ENCODE measurements around the gene DEPP1.

The DEPP1 gene

DNA sequence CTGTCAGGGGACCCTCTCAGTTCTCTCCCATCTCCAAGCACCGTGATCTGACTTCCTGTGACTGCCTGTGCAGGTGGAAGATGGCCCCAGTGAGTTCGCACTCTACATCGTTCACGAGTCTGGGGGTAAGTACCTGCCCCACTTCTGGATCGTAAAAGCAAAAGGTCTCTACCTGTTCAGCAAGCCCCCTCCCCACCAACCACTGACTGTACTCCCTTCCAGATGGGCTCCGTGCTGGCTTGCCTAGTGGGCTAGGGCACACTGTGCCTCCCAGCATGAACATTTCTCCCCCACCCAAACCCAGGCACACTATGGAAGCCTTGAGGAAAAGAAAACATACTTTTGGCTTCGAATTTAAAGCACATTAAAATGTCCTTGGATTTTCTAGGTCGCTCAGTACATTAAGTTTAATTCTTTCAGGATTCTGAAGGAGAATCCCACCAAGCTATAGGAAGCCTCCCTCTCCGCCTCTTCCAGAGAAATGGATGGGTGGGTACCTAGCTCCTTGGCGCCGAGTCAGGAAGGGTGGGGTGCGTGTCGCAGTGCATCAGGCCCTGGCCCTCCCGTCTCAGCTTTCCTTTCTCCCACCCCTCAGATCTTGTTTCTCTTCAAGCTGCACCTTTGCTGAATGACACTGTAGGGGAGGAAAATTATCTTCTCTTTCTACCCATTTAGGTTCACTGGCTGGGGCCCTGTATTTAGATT lies 11.1 kb upstream of the DEPP1 start:
- no peak for DNase-seq (ENCODE audit: low spot score)
- TF ChIP-seq, protein P1, sequence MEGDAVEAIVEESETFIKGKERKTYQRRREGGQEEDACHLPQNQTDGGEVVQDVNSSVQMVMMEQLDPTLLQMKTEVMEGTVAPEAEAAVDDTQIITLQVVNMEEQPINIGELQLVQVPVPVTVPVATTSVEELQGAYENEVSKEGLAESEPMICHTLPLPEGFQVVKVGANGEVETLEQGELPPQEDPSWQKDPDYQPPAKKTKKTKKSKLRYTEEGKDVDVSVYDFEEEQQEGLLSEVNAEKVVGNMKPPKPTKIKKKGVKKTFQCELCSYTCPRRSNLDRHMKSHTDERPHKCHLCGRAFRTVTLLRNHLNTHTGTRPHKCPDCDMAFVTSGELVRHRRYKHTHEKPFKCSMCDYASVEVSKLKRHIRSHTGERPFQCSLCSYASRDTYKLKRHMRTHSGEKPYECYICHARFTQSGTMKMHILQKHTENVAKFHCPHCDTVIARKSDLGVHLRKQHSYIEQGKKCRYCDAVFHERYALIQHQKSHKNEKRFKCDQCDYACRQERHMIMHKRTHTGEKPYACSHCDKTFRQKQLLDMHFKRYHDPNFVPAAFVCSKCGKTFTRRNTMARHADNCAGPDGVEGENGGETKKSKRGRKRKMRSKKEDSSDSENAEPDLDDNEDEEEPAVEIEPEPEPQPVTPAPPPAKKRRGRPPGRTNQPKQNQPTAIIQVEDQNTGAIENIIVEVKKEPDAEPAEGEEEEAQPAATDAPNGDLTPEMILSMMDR (IDR thresholded peaks at IDR 0.05; ENCODE audit: borderline replicate concordance, control extremely low read depth, extremely low read depth, insufficient read depth, missing control alignments): no peak
- in situ Hi-C loops (cut with MboI; ENCODE audit: low sequenced_read_pairs, unreplicated experiment): no loop called here

DNA sequence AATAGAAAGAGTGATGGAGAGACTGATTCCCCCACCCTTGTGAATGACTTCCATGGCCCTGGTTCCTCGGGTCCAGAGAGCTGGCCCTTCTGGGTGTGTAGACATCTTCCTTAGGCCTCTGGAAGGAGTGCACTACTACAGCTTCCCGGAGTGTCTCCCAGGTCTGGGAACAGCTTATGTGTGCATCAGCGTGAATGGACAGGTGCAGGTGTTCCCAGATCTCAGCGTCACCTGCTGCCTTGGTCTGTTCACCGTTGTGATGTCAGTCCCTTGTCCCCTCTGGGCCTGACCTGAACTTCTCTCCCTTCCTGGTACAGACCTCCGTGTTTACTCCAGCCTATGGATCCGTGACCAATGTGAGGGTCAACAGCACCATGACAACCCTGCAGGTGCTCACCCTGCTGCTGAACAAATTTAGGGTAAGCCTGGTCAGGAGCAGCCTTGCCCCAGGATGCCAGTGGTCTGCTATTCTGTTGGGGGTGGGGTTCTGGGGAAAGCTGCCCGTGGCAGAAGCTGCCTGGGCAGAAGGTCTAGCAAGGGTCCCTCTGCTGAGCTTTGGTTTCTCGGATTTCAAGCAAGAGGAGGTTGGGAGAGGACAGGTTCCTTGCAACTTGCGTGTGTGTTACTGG lies 10.5 kb upstream of the DEPP1 start:
- TF ChIP-seq, protein P1 (IDR thresholded peaks at IDR 0.05; ENCODE audit: borderline replicate concordance, control extremely low read depth, extremely low read depth, insufficient read depth, missing control alignments): no peak
- in situ Hi-C loops (cut with MboI; ENCODE audit: low sequenced_read_pairs, unreplicated experiment): no loop called here
- DNase-seq (ENCODE audit: low spot score): no peak

- in situ Hi-C loops (cut with MboI; ENCODE audit: low sequenced_read_pairs, unreplicated experiment): no loop called here
- DNase-seq (ENCODE audit: low spot score): no peak
- TF ChIP-seq, protein P1 (IDR thresholded peaks at IDR 0.05; ENCODE audit: borderline replicate concordance, control extremely low read depth, extremely low read depth, insufficient read depth, missing control alignments): no peak
These were observed 8.1 kb upstream of the DEPP1 start for GRCh38 chr10:44986670-44987069.

DNA sequence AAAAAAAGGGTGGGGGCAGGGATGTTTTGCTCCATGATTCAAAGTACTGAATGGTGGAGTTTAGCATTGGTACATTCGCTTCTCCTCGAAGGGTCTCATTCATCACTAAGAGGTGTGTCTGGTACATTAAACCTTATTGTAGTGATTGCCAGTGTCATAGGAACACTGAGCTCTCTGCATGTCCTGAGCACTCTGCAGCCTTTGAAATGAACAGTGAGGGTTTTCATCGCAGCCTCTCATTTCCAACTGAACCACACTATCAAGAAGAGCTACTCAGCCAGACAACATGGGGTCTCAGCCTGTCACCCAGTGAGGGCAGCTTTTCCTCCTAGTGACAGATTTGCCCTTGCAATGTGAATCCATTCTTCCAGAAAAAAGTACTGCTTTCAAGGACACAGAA lies 7.6 kb upstream of the DEPP1 start:
- in situ Hi-C loops (cut with MboI; ENCODE audit: low sequenced_read_pairs, unreplicated experiment): no loop called here
- TF ChIP-seq, protein P1 (IDR thresholded peaks at IDR 0.05; ENCODE audit: borderline replicate concordance, control extremely low read depth, extremely low read depth, insufficient read depth, missing control alignments): no peak
- no peak for DNase-seq (ENCODE audit: low spot score)

GRCh38 chr10:44985175-44985681 lies 6.6 kb upstream of the DEPP1 start:
- in situ Hi-C loops (cut with MboI; ENCODE audit: low sequenced_read_pairs, unreplicated experiment): no loop called here
- no peak for DNase-seq (ENCODE audit: low spot score)
- TF ChIP-seq, protein P1 (IDR thresholded peaks at IDR 0.05; ENCODE audit: borderline replicate concordance, control extremely low read depth, extremely low read depth, insufficient read depth, missing control alignments): no peak

GRCh38 chr10:44984671-44985101 lies 6.1 kb upstream of the DEPP1 start:
- in situ Hi-C loops (cut with MboI; ENCODE audit: low sequenced_read_pairs, unreplicated experiment): no loop called here

More at GRCh38 chr10:44984671-44985101, 6.1 kb upstream of the DEPP1 start:
- TF ChIP-seq, protein P1 (IDR thresholded peaks at IDR 0.05; ENCODE audit: borderline replicate concordance, control extremely low read depth, extremely low read depth, insufficient read depth, missing control alignments): no peak
- no peak for DNase-seq (ENCODE audit: low spot score)
